ENCODE results near the gene ZBTB1. TPM values are rescaled to one million over a fixed set of nuclear protein-coding genes. Genes with fewer than 3 reads are reported as not detected.

Gene ZBTB1
- total RNA-seq, 3 donors from 2014 or later (not counting 1 experiment from before 2014, with no cell fraction given) = 146 to 166 (median 151) TPM

- WGBS (ENCODE audit: insufficient coverage) = under 1% methylated on average over 74 of the region's 74 CpGs
- Mint-ChIP-seq H3K36me3 (no peaks in the 10 kb centered on the region), H3K27me3 (ENCODE audit: low read depth in 2 of 2) (no peaks in the 10 kb centered on the region), H3K4me3 (peak within 1 kb of the TSS; percentile 96), H3K9me3 (no peaks in the 10 kb centered on the region), H3K27ac (peak within 1 kb of the TSS; percentile 89 to 92), H3K4me1 (peaks cover 41% of the 10 kb centered on the region in 2 donors)
- no peak for TF ChIP-seq CTCF (IDR thresholded peaks at IDR 0.05)
- Histone ChIP-seq H3K27ac (ENCODE audit: low read length) (peak within 1 kb of the TSS; percentile 62), H3K27me3 (ENCODE audit: control insufficient read depth, insufficient read depth, low read length) (no peaks in the 10 kb centered on the region), H3K4me1 (ENCODE audit: control insufficient read depth, insufficient read depth, low read length) (peaks cover 14% of the 10 kb centered on the region), H3K4me3 (ENCODE audit: low read length) (peak within 1 kb of the TSS; percentile 71), H3K9me3 (ENCODE audit: control insufficient read depth, insufficient read depth, low read length) (no peaks in the 10 kb centered on the region), H3K36me3 (ENCODE audit: control insufficient read depth, insufficient read depth, low read length) (no peaks in the 10 kb centered on the region)
- intact Hi-C loops (cut with micrococcal nuclease) = loop anchor here (1.0 to 5.0 kb wide), 4 partner anchors 20 to 78 kb away; partner anchors contain the start of genes MTHFD1, ZBTB1 and ZBTB25
- peak; percentile 66 to 82 for DNase-seq
- peak; percentile 86 to 91 (median 88) for ATAC-seq
Measured at GRCh38 chr14:64465191-64465822, 39.3 kb upstream of the ZBTB1 start, which contains the start of gene AKAP5. Gene AKAP5, plus strand, starts transcription at chr14:64465499. Its CDS starts 2,896 bp downstream, at chr14:64468395.

GRCh38 chr14:64465831-64466554 lies 38.6 kb upstream of the ZBTB1 start:
- Mint-ChIP-seq H3K9me3 (no peaks in the 10 kb centered on the region), H3K4me1 (peaks cover 41% of the 10 kb centered on the region in 2 donors), H3K27ac (peak overlapping the region; percentile 74 to 92), H3K27me3 (ENCODE audit: low read depth in 2 of 2) (no peaks in the 10 kb centered on the region), H3K36me3 (no peaks in the 10 kb centered on the region), H3K4me3 (peak overlapping the region; percentile 96)
- H3K36me3 ChIP-seq (ENCODE audit: control insufficient read depth, insufficient read depth, low read length) = no peaks in the 10 kb centered on the region
- peaks cover 14% of the 10 kb centered on the region for H3K4me1 ChIP-seq (ENCODE audit: control insufficient read depth, insufficient read depth, low read length)
- H3K27me3 ChIP-seq (ENCODE audit: control insufficient read depth, insufficient read depth, low read length) = no peaks in the 10 kb centered on the region
- peak overlapping the region; percentile 55 for H3K27ac ChIP-seq (ENCODE audit: low read length)
- ATAC-seq (peak in 1 of 3 donors; percentile 6), DNase-seq (peak in 1 of 2 donors; percentile 22)
- TF ChIP-seq CTCF (IDR thresholded peaks at IDR 0.05) = no peak
- 5% methylated on average over 12 of the region's 15 CpGs for WGBS (ENCODE audit: insufficient coverage)
- H3K9me3 ChIP-seq (ENCODE audit: control insufficient read depth, insufficient read depth, low read length) = no peaks in the 10 kb centered on the region
- H3K4me3 ChIP-seq (ENCODE audit: low read length) = peak overlapping the region; percentile 70
- intact Hi-C loops (cut with micrococcal nuclease) = loop anchor here (1.0 to 5.0 kb wide), 4 partner anchors 21 to 79 kb away; partner anchors contain the start of genes MTHFD1, ZBTB1 and ZBTB25

- H3K27me3 Mint-ChIP-seq (ENCODE audit: low read depth in 2 of 2) = no peaks in the 10 kb centered on the region
- peak in 1 of 3 donors; percentile 49 for ATAC-seq
- no peaks in the 10 kb centered on the region for H3K36me3 Mint-ChIP-seq
- TF ChIP-seq CTCF (IDR thresholded peaks at IDR 0.05) = no peak
- Histone ChIP-seq H3K36me3 (ENCODE audit: control insufficient read depth, insufficient read depth, low read length) (peaks cover 3% of the 10 kb centered on the region), H3K9me3 (ENCODE audit: control insufficient read depth, insufficient read depth, low read length) (no peaks in the 10 kb centered on the region), H3K4me3 (ENCODE audit: low read length) (no peak overlapping the region), H3K4me1 (ENCODE audit: control insufficient read depth, insufficient read depth, low read length) (peaks cover 14% of the 10 kb centered on the region), H3K27me3 (ENCODE audit: control insufficient read depth, insufficient read depth, low read length) (no peaks in the 10 kb centered on the region), H3K27ac (ENCODE audit: low read length) (no peak overlapping the region)
- DNase-seq = no peak
- WGBS (ENCODE audit: insufficient coverage) = 74% methylated on average over 2 of the region's 3 CpGs
- intact Hi-C loops (cut with micrococcal nuclease) = loop anchor here (5.0 kb wide), 3 partner anchors 35 to 80 kb away; partner anchors contain the start of genes MTHFD1, ZBTB1 and ZBTB25
- H3K4me3 Mint-ChIP-seq = peak overlapping the region; percentile 37
- H3K4me1 Mint-ChIP-seq = peaks cover 47 to 48% of the 10 kb centered on the region in 2 donors
- no peaks in the 10 kb centered on the region for H3K9me3 Mint-ChIP-seq
- peak overlapping the region; percentile 74 to 92 for H3K27ac Mint-ChIP-seq
Measured at GRCh38 chr14:64467101-64467500, 37.5 kb upstream of the ZBTB1 start.
